ENCODE measurements around the gene PROC. TPM values are rescaled to one million over a fixed set of nuclear protein-coding genes. Genes with fewer than 3 reads are reported as not detected.
"Not testable (repeated sequence)": the region's sequence is repeated elsewhere in the genome, so short reads cannot be mapped to it uniquely, and the experiment has no call there.

PROC gene
- total RNA-seq, 1 donor from 2014 or later: 0.17 TPM

DNA sequence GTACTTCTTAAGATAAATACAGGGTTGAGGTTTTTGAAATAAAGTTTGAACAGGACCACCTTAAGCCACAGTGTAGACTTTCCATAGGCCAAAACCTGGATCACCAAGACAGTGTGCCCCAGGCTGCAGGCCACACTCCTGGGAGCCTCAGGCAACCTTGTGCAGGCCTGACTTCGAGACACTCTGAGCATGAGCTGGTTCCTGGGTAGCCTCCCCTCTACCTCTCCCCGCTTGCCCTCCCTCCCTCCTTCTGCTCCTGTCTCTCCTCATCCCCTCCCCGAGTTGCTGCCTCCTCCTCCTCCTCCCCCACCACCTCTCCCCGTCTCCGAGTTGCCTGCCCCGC lies 10.6 kb upstream of the PROC start:
- TF ChIP-seq, protein P1, sequence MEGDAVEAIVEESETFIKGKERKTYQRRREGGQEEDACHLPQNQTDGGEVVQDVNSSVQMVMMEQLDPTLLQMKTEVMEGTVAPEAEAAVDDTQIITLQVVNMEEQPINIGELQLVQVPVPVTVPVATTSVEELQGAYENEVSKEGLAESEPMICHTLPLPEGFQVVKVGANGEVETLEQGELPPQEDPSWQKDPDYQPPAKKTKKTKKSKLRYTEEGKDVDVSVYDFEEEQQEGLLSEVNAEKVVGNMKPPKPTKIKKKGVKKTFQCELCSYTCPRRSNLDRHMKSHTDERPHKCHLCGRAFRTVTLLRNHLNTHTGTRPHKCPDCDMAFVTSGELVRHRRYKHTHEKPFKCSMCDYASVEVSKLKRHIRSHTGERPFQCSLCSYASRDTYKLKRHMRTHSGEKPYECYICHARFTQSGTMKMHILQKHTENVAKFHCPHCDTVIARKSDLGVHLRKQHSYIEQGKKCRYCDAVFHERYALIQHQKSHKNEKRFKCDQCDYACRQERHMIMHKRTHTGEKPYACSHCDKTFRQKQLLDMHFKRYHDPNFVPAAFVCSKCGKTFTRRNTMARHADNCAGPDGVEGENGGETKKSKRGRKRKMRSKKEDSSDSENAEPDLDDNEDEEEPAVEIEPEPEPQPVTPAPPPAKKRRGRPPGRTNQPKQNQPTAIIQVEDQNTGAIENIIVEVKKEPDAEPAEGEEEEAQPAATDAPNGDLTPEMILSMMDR (conservative IDR thresholded peaks at IDR 0.05; ENCODE audit: low read depth, low read length): no peak
- no peak overlapping the region for H3K4me3 ChIP-seq (ENCODE audit: low read depth, low read length)
- no peak for DNase-seq (ENCODE audit: low read depth)

DNA sequence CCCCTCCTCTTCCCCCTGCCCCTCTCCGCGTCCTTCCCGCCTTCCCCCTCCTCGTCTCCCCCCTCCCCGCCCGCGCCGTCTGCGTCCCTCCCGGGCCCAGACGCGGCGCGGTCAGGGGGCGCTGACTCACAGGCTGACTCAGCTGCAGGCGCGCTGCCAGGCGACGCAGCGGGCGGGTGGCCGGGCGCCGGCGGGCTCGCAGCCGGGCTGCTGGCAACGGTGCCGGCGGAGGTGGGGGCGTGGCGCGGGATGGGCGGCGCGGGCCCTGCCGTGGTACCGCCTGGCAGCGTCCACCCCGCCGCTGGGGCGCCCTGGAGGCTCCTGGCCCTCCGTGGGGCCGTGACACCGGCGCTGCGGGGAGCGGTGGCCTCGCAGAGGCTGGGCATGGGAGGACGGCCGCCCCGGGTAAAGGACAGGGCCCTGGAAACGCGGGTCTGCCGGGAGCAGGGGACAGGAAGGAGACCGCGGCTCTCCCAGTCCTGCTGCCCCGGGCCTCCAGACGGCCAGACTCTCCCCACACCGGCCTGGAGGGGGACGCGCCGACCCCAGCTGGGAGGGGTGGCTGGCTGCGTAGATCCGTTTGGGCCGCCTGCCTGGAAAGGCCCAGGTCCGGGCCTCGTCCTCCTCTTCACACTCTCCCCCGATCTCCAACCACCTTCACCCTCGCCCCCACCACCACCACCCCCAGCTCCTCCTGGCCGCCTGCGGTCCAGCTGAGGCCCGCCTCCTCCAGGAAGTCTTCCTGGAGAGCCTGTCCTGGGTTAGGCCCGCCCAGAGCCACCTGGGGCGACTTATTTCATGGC lies 10.0 kb upstream of the PROC start:
- DNase-seq (ENCODE audit: low read depth): no peak
- H3K4me3 ChIP-seq (ENCODE audit: low read depth, low read length): peak overlapping the region; percentile 56
- TF ChIP-seq, protein P1 (conservative IDR thresholded peaks at IDR 0.05; ENCODE audit: low read depth, low read length): no peak

DNA sequence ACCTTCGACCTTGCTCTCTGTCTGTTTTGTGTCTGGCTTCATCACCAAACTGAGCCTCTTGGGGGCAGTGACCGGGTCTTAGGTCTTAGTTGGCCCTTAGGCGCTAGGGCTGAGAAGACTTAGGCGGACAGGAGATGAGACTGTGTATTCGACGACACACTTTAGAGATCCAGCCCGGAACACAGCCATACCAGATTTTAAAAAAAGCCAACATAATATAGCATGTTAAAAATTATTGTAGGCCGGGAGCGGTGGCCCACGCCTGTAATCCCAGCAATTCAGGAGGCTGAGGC lies 9.5 kb upstream of the PROC start:
- no peak for DNase-seq (ENCODE audit: low read depth)
- peak overlapping the region; percentile 56 for H3K4me3 ChIP-seq (ENCODE audit: low read depth, low read length)
- TF ChIP-seq, protein P1 (conservative IDR thresholded peaks at IDR 0.05; ENCODE audit: low read depth, low read length): no peak

DNA sequence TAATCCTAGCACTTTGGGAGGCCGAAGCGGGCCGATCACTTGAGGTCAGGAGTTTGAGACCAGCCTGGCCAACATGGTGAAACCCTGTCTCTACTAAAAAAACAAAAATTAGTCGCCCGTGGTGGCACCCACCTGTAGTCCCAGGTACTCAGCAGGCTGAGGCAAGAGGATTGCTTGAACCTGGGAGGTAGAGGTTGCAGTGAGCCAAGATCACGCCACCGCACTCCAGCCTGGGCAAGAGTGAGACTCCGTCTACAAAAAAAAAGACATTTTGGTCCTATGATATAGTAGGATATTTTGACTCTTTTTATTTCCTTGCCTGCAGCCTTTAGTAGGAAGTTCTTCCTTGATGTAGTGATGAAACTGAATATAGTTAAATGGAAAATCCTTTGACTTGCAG lies 8.5 kb upstream of the PROC start:
- not testable (repeated sequence) for DNase-seq (ENCODE audit: low read depth); H3K4me3 ChIP-seq (ENCODE audit: low read depth, low read length)

DNA sequence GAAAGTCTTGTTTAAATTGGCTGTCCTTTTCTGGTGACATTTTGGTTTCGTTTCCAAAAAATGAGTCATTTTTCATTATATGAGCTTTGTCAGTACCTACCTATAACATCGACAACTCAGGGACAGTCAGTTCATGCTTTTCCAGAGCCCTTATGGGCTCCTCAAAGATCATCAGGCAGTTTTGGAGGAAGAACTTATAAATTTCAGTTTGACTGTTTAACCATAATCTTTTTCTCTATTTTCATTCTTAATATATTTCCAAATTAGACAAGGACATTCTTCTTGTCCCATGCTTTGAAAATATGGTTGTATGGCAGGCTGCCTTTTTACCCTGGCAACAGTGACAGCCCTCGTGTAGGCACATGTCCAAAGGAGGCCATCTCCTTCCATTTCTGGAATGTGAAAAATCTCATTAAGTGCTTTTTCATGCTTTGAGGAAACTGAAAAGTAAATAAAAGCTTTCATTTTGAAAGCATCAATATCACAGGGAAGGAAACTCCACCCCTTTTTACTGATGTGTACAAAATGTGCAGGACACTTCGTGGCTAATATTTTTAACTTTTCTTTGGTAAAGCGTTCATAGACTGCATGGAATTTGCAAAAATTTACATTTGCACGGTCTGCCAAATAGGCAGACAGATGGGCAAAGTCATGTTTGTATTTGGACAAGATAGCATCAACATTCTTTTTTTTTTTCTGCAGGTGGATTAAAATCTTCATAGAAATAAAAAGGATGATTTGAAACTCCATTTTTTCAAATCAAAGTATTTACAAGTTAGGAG lies 7.2 kb upstream of the PROC start:
- no peak for DNase-seq (ENCODE audit: low read depth)
- no peak overlapping the region for H3K4me3 ChIP-seq (ENCODE audit: low read depth, low read length)
- TF ChIP-seq, protein P1 (conservative IDR thresholded peaks at IDR 0.05; ENCODE audit: low read depth, low read length): no peak

DNA sequence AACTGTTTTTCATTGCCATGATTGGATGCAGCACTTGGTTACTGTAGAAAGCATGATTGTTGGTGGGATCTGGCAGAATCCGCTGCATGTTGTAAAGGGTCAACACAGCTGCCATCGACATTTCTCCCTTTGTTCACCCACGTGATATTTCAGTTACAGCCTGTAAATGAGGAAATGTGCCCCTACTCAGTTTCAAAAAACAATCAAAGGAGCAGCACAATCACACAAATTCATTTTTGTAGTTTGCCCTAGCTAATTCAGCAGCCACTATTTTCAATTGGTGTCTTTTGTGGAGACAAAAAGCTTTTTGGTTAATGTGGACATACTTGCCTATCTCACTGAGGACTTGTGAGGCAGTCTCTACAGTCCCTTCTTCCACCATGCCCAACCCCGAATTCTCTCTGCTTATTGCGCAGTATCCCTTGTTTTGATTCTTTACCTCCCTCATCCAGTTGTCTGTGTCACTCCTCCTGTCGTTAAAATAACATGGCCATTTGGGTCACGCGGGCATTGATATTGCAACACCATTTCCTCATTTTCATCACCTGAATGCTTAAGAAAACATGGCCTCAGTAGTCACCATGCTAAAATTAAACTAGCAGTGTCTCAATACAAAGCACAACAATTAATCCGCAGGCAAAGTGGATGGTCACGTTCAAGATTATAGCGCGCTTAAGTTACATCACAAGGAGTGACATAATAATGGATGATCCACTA lies 6.4 kb upstream of the PROC start:
- TF ChIP-seq, protein P1 (conservative IDR thresholded peaks at IDR 0.05; ENCODE audit: low read depth, low read length): no peak
- H3K4me3 ChIP-seq (ENCODE audit: low read depth, low read length): no peak overlapping the region
- DNase-seq (ENCODE audit: low read depth): no peak

DNA sequence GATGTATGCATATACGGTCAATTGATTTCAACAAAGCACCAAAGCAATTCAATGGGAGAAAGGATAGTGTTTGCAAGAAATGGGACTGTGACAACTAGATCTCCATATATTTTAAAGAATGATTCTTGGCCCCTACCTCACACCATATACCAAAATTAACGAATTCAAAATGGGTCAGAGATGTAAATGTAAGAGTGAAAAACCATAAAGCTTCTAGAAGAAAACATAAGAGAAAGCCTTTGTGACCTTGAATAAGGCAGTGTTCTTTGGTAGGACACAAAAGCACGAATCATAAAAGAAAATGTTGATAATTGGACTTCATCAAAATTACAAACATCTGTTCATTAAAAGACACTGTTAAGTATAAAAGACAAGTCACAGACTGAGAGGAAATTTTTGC lies 5.0 kb upstream of the PROC start:
- H3K4me3 ChIP-seq (ENCODE audit: low read depth, low read length): no peak overlapping the region
- TF ChIP-seq, protein P1 (conservative IDR thresholded peaks at IDR 0.05; ENCODE audit: low read depth, low read length): no peak
- no peak for DNase-seq (ENCODE audit: low read depth)

Data from epithelial cell of proximal tubule (primary cell).